Glutamatergic neuron (in vitro differentiated cells): ENCODE data around the gene GPR18. TPM values are rescaled to one million over a fixed set of nuclear protein-coding genes. Genes with fewer than 3 reads are reported as not detected.
A peak's percentile ranks its signal among the peaks of the same experiment; 100 is the strongest.
"Not testable (repeated sequence)": the region's sequence is repeated elsewhere in the genome, so short reads cannot be mapped to it uniquely, and the experiment has no call there.

Experiments used
- DNase-seq: peaks from one replicate; pipeline ENCODE4 v3.0.0; 2022
- H3K27ac Mint-ChIP-seq: one replicate; pipeline ENCODE4 v1.8.0; 2020; ENCODE audit warnings: mild to moderate bottlenecking, mixed read lengths, inconsistent platforms; ENCODE audit not compliant: unreplicated experiment
- H3K27me3 Mint-ChIP-seq: one replicate; pipeline ENCODE4 v1.8.0; 2020; ENCODE audit warnings: mild to moderate bottlenecking, moderate library complexity, mixed read lengths, inconsistent platforms; ENCODE audit not compliant: unreplicated experiment
- H3K36me3 Mint-ChIP-seq: one replicate; pipeline ENCODE4 v1.8.0; 2020; ENCODE audit warnings: mild to moderate bottlenecking, mixed read lengths, inconsistent platforms; ENCODE audit not compliant: unreplicated experiment
- H3K4me1 Mint-ChIP-seq: one replicate; pipeline ENCODE4 v1.8.0; 2020; ENCODE audit warnings: mild to moderate bottlenecking, low read depth, mixed read lengths, inconsistent platforms; ENCODE audit not compliant: unreplicated experiment
- H3K4me3 Mint-ChIP-seq: one replicate; pipeline ENCODE4 v1.8.0; 2020; ENCODE audit warnings: mild to moderate bottlenecking, mixed read lengths, inconsistent platforms; ENCODE audit not compliant: unreplicated experiment
- H3K9me3 Mint-ChIP-seq: one replicate; pipeline ENCODE4 v1.8.0; 2020; ENCODE audit warnings: mild to moderate bottlenecking, moderate library complexity, mixed read lengths, inconsistent platforms; ENCODE audit not compliant: unreplicated experiment
- total RNA-seq: library from RNA; stranded (reverse); fragmentation: NEBNext Ultra II Directional; extraction: Animal tissue kit (Norgen Biotek cat#: 25700); gene quantifications from one replicate; pipeline ENCODE4 v1.2.1, GENCODE V29; 2021; ENCODE audit not compliant: unreplicated experiment
- TF ChIP-seq, protein P1 (sequence below): fragments of 200-600 bp; sonication (generic); IDR thresholded peaks from one replicate; pipeline ENCODE4 v1.5.0; 2021; ENCODE audit not compliant: partially characterized antibody, unreplicated experiment

Gene GPR18
- total RNA-seq, 1 donor from 2014 or later, result not detected

DNA sequence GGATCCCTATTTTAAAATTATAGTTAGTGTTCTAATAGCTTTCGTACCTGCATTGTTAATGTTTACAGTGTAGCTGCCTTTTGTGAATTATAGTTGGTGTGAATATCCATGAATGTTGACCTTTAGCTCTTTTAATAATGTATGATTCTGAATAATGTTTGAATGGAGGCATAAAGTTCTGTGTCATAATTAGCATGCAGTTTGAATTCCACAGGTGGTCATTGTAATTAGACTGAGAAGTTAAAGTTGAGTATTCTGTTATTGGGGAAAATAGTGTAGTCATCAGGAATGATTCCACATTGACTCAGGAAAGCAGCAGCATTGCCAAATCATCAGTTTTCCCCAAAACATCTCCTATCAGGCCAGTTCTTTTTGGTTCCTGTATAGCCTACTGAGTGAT lies 12.1 kb downstream of the GPR18 start:
- TF ChIP-seq, protein P1, sequence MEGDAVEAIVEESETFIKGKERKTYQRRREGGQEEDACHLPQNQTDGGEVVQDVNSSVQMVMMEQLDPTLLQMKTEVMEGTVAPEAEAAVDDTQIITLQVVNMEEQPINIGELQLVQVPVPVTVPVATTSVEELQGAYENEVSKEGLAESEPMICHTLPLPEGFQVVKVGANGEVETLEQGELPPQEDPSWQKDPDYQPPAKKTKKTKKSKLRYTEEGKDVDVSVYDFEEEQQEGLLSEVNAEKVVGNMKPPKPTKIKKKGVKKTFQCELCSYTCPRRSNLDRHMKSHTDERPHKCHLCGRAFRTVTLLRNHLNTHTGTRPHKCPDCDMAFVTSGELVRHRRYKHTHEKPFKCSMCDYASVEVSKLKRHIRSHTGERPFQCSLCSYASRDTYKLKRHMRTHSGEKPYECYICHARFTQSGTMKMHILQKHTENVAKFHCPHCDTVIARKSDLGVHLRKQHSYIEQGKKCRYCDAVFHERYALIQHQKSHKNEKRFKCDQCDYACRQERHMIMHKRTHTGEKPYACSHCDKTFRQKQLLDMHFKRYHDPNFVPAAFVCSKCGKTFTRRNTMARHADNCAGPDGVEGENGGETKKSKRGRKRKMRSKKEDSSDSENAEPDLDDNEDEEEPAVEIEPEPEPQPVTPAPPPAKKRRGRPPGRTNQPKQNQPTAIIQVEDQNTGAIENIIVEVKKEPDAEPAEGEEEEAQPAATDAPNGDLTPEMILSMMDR, result no peak
- H3K4me1 Mint-ChIP-seq, result peaks cover 6% of the 10 kb centered on the region
- H3K9me3 Mint-ChIP-seq, result no peaks in the 10 kb centered on the region
- H3K36me3 Mint-ChIP-seq, result peaks cover 11% of the 10 kb centered on the region
- no peak for DNase-seq
- H3K4me3 Mint-ChIP-seq, result no peak overlapping the region
- H3K27ac Mint-ChIP-seq, result no peak overlapping the region
- no peaks in the 10 kb centered on the region for H3K27me3 Mint-ChIP-seq

DNA sequence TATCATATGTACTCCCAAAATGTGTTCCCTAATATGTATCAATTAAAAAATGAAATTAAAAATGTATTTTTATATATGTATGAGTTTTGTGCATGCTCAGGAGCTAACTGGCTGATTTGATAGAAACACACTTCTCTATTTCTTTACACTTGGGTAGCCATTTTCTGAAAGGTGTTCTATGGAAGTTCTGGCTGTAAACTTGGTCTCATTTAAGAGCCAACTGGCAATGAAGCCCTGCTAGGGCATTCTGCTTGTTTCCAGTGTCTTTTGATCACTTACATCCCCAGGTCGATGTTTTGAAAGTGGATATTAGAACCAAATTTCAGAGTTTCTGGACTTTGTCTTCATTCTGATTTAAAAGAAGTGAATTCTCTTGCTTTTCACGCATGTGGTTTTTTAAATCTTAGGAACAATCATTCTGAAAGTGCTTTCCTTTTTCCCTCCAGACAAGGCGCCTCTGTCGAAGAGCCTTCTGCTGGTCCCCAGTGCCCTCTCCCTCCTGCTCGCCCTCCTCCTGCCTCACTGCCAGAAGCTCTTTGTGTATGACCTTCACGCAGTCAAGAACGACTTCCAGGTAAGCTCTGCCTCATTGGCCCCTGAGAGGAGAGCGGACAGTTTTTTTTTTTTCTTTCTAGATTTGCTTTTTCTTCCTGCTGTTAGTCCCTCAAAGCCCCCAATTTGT lies 20.1 kb downstream of the GPR18 start:
- peaks cover 2% of the 10 kb centered on the region for H3K27me3 Mint-ChIP-seq
- no peak overlapping the region for H3K4me3 Mint-ChIP-seq
- TF ChIP-seq, protein P1, result no peak
- H3K27ac Mint-ChIP-seq, result peak overlapping the region; percentile 76
- peaks cover 5% of the 10 kb centered on the region for H3K36me3 Mint-ChIP-seq
- H3K9me3 Mint-ChIP-seq, result no peaks in the 10 kb centered on the region
- DNase-seq, result no peak
- peaks cover 8% of the 10 kb centered on the region for H3K4me1 Mint-ChIP-seq

DNA sequence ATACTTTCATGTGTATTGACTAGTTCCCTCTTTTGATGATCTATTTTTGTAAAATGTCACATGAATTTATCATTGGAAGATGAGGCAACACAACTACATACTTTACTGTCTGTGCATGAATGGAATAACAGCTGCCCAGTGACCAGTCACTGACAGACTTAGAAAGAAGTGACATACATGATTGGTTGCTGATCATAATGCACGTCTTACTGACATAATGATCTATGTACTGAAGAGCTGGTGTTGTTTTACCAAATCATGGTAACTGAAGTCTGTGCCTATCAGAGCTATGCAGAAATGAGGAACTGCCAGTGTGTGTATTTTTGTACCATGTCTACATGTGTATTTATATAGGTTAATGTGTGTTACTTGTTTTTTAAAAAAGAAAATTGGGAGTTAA lies 26.5 kb downstream of the GPR18 start:
- no peak for DNase-seq
- no peaks in the 10 kb centered on the region for H3K27me3 Mint-ChIP-seq
- TF ChIP-seq, protein P1, result no peak
- no peak overlapping the region for H3K4me3 Mint-ChIP-seq
- H3K4me1 Mint-ChIP-seq, result peaks cover 5% of the 10 kb centered on the region
- no peaks in the 10 kb centered on the region for H3K36me3 Mint-ChIP-seq
- H3K9me3 Mint-ChIP-seq, result no peaks in the 10 kb centered on the region
- no peak overlapping the region for H3K27ac Mint-ChIP-seq

DNA sequence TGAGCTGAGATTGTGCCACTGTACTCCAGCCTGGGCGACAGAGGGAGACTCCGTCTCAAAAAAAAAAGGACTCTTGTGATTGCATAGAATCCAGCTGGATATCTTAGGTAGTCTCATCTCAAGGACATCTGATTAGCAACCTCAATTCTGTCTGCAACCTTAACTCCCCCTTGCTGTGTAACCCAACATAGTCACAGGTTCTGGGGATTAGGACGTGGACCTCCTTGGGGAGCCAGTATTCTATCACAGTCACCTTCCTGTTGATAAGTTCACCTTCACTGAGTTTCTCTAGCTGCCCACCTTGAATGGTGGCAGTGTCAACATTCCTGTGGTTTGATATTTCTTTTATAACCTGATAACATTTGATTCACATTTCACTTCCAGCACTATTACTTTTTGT lies 27.2 kb downstream of the GPR18 start:
- TF ChIP-seq, protein P1, result no peak
- H3K4me3 Mint-ChIP-seq, result no peak overlapping the region
- H3K4me1 Mint-ChIP-seq, result peaks cover 5% of the 10 kb centered on the region
- H3K9me3 Mint-ChIP-seq, result no peaks in the 10 kb centered on the region
- no peaks in the 10 kb centered on the region for H3K27me3 Mint-ChIP-seq
- no peaks in the 10 kb centered on the region for H3K36me3 Mint-ChIP-seq
- H3K27ac Mint-ChIP-seq, result no peak overlapping the region
- no peak for DNase-seq

DNA sequence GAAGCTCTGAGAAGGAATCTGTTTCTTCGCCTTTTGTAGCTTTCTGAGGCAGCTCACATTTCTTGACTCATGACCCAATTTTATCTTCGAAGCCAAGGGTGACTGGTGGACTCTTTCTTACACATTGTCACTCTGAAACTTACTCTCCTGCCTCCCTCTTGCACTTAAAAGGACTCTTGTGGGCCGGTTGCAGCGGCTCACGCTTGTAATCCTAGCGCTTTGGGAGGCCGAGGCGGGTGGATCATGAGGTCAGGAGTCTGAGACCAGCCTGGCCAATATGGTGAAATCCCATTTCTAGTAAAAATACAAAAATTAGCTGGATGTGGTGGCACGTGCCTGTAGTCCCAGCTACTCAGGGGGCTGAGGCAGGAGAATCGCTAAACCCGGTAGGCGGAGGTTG lies 27.6 kb downstream of the GPR18 start:
- not testable (repeated sequence) for H3K9me3 Mint-ChIP-seq, H3K27me3 Mint-ChIP-seq, H3K27ac Mint-ChIP-seq, H3K36me3 Mint-ChIP-seq, H3K4me3 Mint-ChIP-seq, H3K4me1 Mint-ChIP-seq, DNase-seq
